Measurements from ENCODE around the gene RGS9. TPM values are rescaled to one million over a fixed set of nuclear protein-coding genes. Genes with fewer than 3 reads are reported as not detected.

RGS9 gene
- total and polyA plus RNA-seq, 2 experiments from 2014 or later: 3.1 to 3.3 TPM

- no peak overlapping the region for H2AFZ ChIP-seq
- H3K79me2 ChIP-seq: no peaks in the 10 kb centered on the region
- H3K4me3 ChIP-seq: no peak overlapping the region
- no peaks in the 10 kb centered on the region for H3K36me3 ChIP-seq (replicated peaks; ENCODE audit: insufficient read depth, low read depth)
- TF ChIP-seq EZH2 (IDR thresholded peaks at IDR 0.05; ENCODE audit: borderline replicate concordance): no peak
- no peak for TF ChIP-seq EZH2phosphoT487 (IDR thresholded peaks at IDR 0.05; ENCODE audit: low read depth, severe bottlenecking, unreplicated experiment)
- no peak for TF ChIP-seq CTCF (IDR thresholded peaks at IDR 0.05; ENCODE audit: poor library complexity)
- WGBS (ENCODE audit: low lambda C conversion rate, missing lambda C conversion rate): 91% methylated on average over 9 of the region's 9 CpGs
- H3K4me1 ChIP-seq (ENCODE audit: insufficient read depth): no peaks in the 10 kb centered on the region
- H3K9me2 ChIP-seq (replicated peaks; ENCODE audit: insufficient read depth): no peaks in the 10 kb centered on the region
- DNase-seq (ENCODE audit: low spot score): no peak
- no peaks in the 10 kb centered on the region for H4K20me1 ChIP-seq (ENCODE audit: insufficient read depth, poor library complexity, severe bottlenecking)
- no peak overlapping the region for H3K27ac ChIP-seq
- H3K9me3 ChIP-seq (ENCODE audit: low read depth): no peaks in the 10 kb centered on the region
- H3K4me2 ChIP-seq: no peak overlapping the region
- H3K27me3 ChIP-seq: no peaks in the 10 kb centered on the region
Observed at GRCh38 chr17:65182233-65182632, 45.1 kb downstream of the RGS9 start.

DNA sequence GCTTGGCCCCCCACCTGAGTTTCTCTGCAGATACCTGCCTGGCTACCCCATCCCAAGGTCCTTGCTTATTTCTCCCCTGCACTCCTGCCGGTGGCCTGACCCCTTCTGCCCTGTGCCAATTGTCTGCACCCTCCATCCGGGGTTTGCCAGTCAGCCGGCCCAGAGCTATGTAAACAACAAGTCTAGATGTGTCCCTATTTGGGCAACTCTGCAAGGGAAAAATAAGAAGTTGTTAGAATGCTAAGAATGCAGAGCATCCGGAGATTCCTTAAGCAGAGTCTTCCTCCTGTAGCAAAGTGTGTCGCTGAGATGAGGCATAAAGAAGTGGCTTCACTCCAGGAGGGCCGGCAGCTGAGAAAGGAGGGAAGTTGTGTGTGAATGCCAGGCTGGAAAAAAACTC lies 46.6 kb downstream of the RGS9 start:
- Histone ChIP-seq H3K27me3 (no peaks in the 10 kb centered on the region), H3K4me3 (no peak overlapping the region), H3K4me2 (no peak overlapping the region), H3K9me2 (replicated peaks; ENCODE audit: insufficient read depth) (no peaks in the 10 kb centered on the region), H3K36me3 (replicated peaks; ENCODE audit: insufficient read depth, low read depth) (no peaks in the 10 kb centered on the region), H3K9me3 (ENCODE audit: low read depth) (no peaks in the 10 kb centered on the region), H4K20me1 (ENCODE audit: insufficient read depth, poor library complexity, severe bottlenecking) (no peaks in the 10 kb centered on the region), H3K79me2 (no peaks in the 10 kb centered on the region), H3K4me1 (ENCODE audit: insufficient read depth) (no peaks in the 10 kb centered on the region), H2AFZ (no peak overlapping the region), H3K27ac (no peak overlapping the region)
- no peak for TF ChIP-seq EZH2phosphoT487 (IDR thresholded peaks at IDR 0.05; ENCODE audit: low read depth, severe bottlenecking, unreplicated experiment)
- no peak for TF ChIP-seq CTCF (IDR thresholded peaks at IDR 0.05; ENCODE audit: poor library complexity)
- no peak for TF ChIP-seq EZH2 (IDR thresholded peaks at IDR 0.05; ENCODE audit: borderline replicate concordance)
- 26% methylated on average over 6 of the region's 6 CpGs for WGBS (ENCODE audit: low lambda C conversion rate, missing lambda C conversion rate)
- no peak for DNase-seq (ENCODE audit: low spot score)

DNA sequence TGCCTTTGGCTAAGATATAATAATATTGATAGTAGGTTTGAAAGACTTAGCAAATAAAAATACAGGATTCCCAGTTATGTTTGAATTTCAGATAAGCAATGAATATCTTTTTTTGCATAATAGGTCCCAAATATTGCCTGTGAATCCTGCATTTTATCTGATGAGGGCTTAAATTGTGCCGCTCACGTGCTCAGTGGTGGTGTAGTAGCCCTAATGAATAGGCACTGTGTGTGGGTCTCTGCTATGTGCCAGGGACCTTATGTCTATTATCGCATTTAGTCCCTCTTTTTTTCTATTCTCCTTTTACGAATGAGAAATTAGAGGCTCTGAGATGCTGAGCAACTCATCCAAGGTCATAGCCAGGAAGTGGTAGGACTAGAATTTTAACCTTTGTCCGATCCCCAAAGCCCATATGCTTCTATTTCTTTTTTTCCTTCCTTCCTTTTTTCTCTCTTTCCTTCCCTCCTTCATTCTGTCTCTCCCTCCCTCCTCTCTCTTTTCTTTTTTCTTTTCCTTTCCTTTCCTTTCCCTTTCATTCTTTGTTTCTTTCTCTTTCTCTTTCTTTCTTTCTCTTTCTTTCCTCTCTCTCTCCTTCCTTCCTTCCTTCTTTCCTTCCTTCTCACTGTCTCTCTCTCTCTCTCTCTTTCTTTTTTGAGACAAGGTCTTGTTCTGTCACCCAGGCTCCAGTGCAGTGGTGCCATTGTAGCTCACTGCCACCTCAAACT lies 47.2 kb downstream of the RGS9 start:
- H3K27ac ChIP-seq: no peak overlapping the region
- H3K4me3 ChIP-seq: no peak overlapping the region
- no peak for DNase-seq (ENCODE audit: low spot score)
- no peaks in the 10 kb centered on the region for H3K9me3 ChIP-seq (ENCODE audit: low read depth)
- H2AFZ ChIP-seq: no peak overlapping the region
- no peaks in the 10 kb centered on the region for H3K9me2 ChIP-seq (replicated peaks; ENCODE audit: insufficient read depth)
- no peak overlapping the region for H3K4me2 ChIP-seq
- H4K20me1 ChIP-seq (ENCODE audit: insufficient read depth, poor library complexity, severe bottlenecking): no peaks in the 10 kb centered on the region
- WGBS (ENCODE audit: low lambda C conversion rate, missing lambda C conversion rate): 80% methylated on average over 5 of the region's 5 CpGs
- H3K4me1 ChIP-seq (ENCODE audit: insufficient read depth): no peaks in the 10 kb centered on the region
- TF ChIP-seq EZH2phosphoT487 (IDR thresholded peaks at IDR 0.05; ENCODE audit: low read depth, severe bottlenecking, unreplicated experiment): no peak
- TF ChIP-seq CTCF (IDR thresholded peaks at IDR 0.05; ENCODE audit: poor library complexity): no peak
- no peak for TF ChIP-seq EZH2 (IDR thresholded peaks at IDR 0.05; ENCODE audit: borderline replicate concordance)
- no peaks in the 10 kb centered on the region for H3K79me2 ChIP-seq
- H3K27me3 ChIP-seq: no peaks in the 10 kb centered on the region
- H3K36me3 ChIP-seq (replicated peaks; ENCODE audit: insufficient read depth, low read depth): no peaks in the 10 kb centered on the region
